Activated CD4-positive, CD25-positive, alpha-beta regulatory T cell treated with anti-CD3 and anti-CD28 coated beads, Interleukin-2, amount 50 U/mL, for 16 hours (primary cell): Measurements from ENCODE around the gene GNGT2.
"Not testable (repeated sequence)": the region's sequence is repeated elsewhere in the genome, so short reads cannot be mapped to it uniquely, and the experiment has no call there.

Source experiments
- DNase-seq: peaks from one replicate; pipeline ENCODE4 v3.0.0-alpha.2; 2020; ENCODE audit warnings: low read depth, low spot score

GNGT2 gene

GRCh38 chr17:49170711-49171110 is 39.7 kb downstream of the GNGT2 start:
- not testable (repeated sequence) for DNase-seq

- no peak for DNase-seq
These were observed 40.2 kb downstream of the GNGT2 start for GRCh38 chr17:49170216-49170615.

- no peak for DNase-seq
These were observed 41.7 kb downstream of the GNGT2 start for GRCh38 chr17:49168706-49169105.

GRCh38 chr17:49165143-49165542 is 45.2 kb downstream of the GNGT2 start:
- no peak for DNase-seq

- DNase-seq, result no peak
These were observed 47.5 kb downstream of the GNGT2 start for GRCh38 chr17:49162866-49163265.

GRCh38 chr17:49157784-49158183 is 52.6 kb downstream of the GNGT2 start:
- DNase-seq, result no peak

- DNase-seq, result no peak
These were observed 54.1 kb downstream of the GNGT2 start for GRCh38 chr17:49156256-49156655.
